ENCODE results near the gene CTIF. TPM values are rescaled to one million over a fixed set of nuclear protein-coding genes. Genes with fewer than 3 reads are reported as not detected.

The CTIF gene
- total RNA-seq, 1 experiment from 2014 or later: 95.8 TPM

DNA sequence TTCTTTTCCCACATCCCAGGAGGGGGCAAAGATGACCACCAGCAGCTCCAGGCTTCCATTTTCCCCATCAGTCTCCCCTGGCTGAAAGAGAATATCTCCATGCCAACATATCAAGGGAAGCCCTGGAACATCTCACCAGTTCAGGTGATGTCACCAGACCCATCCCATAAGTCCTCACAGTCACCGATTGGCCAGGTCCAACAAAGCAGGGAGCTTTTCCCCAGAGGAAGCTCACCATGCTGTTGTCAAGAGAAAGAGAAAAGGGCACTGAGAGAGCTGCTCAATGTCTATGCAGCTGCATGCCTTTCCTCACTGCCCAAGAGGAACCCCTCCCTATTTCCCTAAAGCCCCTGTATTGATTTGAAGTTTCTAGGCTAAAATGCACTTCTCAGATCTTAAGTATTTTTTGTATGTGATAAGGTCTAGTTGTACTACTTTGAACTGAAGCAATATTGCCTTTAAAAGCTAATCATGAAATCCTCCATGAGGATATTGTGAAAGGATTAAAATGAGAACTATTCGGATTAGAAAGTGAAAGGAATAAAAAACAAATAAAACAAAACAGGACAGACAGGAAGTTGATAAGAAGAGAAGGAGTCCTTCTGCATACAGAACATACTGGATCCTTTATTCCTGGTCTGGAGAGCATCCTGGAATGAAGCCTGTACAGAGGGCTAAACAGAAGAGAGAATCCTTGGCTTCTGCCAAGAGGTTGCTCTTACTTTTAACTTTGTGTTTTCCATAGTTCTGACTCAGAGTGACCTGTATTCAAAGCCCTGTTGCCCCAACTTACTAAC is 45.2 kb upstream of the CTIF start:
- CTCF ChIA-PET: interaction anchor here (0.5 to 2.0 kb wide), 5 partner anchors 18 to 1936 kb away, joined by 3 to 11 read pairs (median 3); no protein-coding TSS in a partner anchor
- no peak for DNase-seq (ENCODE audit: unreplicated experiment)
- BruUV-seq (replicated peaks): no TSS peak

DNA sequence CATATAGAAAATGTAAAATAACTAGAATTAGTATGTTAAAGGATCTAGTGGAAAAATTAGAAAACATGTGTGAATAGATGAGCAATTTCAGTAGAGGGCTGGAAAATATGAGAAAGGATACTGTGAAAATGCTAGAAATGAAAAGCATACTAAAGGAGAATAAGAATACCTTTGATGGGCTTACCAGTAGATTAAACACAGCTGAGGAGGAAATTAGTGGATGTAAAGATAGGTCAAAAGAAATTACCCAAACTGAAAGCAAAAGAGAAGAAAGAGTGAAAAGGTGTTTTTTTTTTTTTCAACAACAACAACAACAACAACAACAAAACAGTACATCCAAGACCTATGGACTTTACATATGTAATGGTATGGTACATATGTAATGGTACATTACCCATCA is 41.0 kb upstream of the CTIF start:
- BruUV-seq (replicated peaks): no TSS peak
- peaks cover 6% of the 10 kb centered on the region for H3K4me1 Mint-ChIP-seq (ENCODE audit: insufficient read depth, unreplicated experiment)
- H3K36me3 Mint-ChIP-seq (ENCODE audit: insufficient read depth, unreplicated experiment): no peaks in the 10 kb centered on the region
- H3K27ac Mint-ChIP-seq (ENCODE audit: low read depth, unreplicated experiment): no peak overlapping the region
- POLR2A ChIA-PET: no interaction called here
- H3K27me3 Mint-ChIP-seq (ENCODE audit: insufficient read depth, unreplicated experiment): no peaks in the 10 kb centered on the region
- CTCF ChIA-PET: interaction anchor here (0.5 kb wide), 1 partner anchor 22 kb away, joined by 3 read pairs; no protein-coding TSS in a partner anchor
- TF ChIP-seq, protein P1, sequence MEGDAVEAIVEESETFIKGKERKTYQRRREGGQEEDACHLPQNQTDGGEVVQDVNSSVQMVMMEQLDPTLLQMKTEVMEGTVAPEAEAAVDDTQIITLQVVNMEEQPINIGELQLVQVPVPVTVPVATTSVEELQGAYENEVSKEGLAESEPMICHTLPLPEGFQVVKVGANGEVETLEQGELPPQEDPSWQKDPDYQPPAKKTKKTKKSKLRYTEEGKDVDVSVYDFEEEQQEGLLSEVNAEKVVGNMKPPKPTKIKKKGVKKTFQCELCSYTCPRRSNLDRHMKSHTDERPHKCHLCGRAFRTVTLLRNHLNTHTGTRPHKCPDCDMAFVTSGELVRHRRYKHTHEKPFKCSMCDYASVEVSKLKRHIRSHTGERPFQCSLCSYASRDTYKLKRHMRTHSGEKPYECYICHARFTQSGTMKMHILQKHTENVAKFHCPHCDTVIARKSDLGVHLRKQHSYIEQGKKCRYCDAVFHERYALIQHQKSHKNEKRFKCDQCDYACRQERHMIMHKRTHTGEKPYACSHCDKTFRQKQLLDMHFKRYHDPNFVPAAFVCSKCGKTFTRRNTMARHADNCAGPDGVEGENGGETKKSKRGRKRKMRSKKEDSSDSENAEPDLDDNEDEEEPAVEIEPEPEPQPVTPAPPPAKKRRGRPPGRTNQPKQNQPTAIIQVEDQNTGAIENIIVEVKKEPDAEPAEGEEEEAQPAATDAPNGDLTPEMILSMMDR (IDR thresholded peaks at IDR 0.05; ENCODE audit: unreplicated experiment): no peak
- intact Hi-C loops (cut with micrococcal nuclease): no loop called here
- no peak for DNase-seq (ENCODE audit: unreplicated experiment)
- no peak overlapping the region for H3K4me3 Mint-ChIP-seq (ENCODE audit: unreplicated experiment)
- H3K9me3 Mint-ChIP-seq (ENCODE audit: unreplicated experiment): no peaks in the 10 kb centered on the region

More for the DNA sequence above, 45.2 kb upstream of the CTIF start:
- Mint-ChIP-seq H3K9me3 (ENCODE audit: unreplicated experiment) (no peaks in the 10 kb centered on the region), H3K4me1 (ENCODE audit: insufficient read depth, unreplicated experiment) (peaks cover 20% of the 10 kb centered on the region), H3K27ac (ENCODE audit: low read depth, unreplicated experiment) (no peak overlapping the region), H3K4me3 (ENCODE audit: unreplicated experiment) (no peak overlapping the region), H3K36me3 (ENCODE audit: insufficient read depth, unreplicated experiment) (no peaks in the 10 kb centered on the region), H3K27me3 (ENCODE audit: insufficient read depth, unreplicated experiment) (no peaks in the 10 kb centered on the region)
- intact Hi-C loops (cut with micrococcal nuclease): no loop called here
- POLR2A ChIA-PET: interaction anchor here (0.7 kb wide), 1 partner anchor 871 kb away, joined by 4 read pairs; no protein-coding TSS in a partner anchor
- TF ChIP-seq, protein P1 (IDR thresholded peaks at IDR 0.05; ENCODE audit: unreplicated experiment): no peak

DNA sequence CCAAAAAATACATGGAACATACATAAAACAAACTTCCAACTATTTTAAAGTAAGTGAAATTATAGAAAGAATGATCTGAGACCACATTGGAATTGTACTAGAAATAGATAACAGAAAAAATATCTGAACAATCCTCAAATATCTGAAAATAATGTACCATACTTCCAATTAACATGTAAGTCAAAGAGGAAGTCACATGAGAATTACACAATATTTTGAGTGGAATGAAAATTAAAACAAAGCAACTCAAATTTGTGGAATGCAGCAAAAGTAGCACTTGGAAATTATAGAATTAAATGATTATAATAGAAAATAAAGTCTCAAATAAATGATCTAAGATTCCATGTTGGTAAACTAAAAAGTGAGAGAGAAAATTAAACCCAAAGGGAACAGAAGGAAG is 38.3 kb upstream of the CTIF start:
- no peak for DNase-seq (ENCODE audit: unreplicated experiment)
- Mint-ChIP-seq H3K4me1 (ENCODE audit: insufficient read depth, unreplicated experiment) (no peaks in the 10 kb centered on the region), H3K27me3 (ENCODE audit: insufficient read depth, unreplicated experiment) (no peaks in the 10 kb centered on the region), H3K27ac (ENCODE audit: low read depth, unreplicated experiment) (no peak overlapping the region), H3K36me3 (ENCODE audit: insufficient read depth, unreplicated experiment) (no peaks in the 10 kb centered on the region), H3K9me3 (ENCODE audit: unreplicated experiment) (peaks cover 10% of the 10 kb centered on the region), H3K4me3 (ENCODE audit: unreplicated experiment) (no peak overlapping the region)
- ChIA-PET CTCF (no interaction called here), POLR2A (no interaction called here)
- intact Hi-C loops (cut with micrococcal nuclease): no loop called here
- TF ChIP-seq, protein P1 (IDR thresholded peaks at IDR 0.05; ENCODE audit: unreplicated experiment): no peak
- BruUV-seq (replicated peaks): no TSS peak

DNA sequence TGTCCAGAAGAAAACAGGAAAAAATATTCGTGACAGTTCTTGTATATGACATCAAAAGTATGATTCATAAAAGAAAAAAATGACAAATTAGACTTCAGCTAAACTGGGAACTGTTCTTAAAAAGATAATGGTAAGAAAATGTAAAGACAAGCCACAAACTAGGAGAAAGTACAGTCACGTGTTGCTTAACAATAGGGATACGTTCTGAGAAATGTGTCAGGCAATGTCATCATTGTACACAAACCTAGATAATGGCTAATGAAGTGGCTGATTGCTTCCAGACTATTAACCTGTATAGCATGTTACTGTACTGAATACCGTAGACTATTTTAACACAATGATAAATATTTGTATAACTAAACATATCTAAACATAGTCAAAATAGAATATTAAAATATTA is 35.9 kb upstream of the CTIF start:
- Mint-ChIP-seq H3K9me3 (ENCODE audit: unreplicated experiment) (peaks cover 30% of the 10 kb centered on the region), H3K36me3 (ENCODE audit: insufficient read depth, unreplicated experiment) (no peaks in the 10 kb centered on the region), H3K27me3 (ENCODE audit: insufficient read depth, unreplicated experiment) (peaks cover 2% of the 10 kb centered on the region), H3K4me1 (ENCODE audit: insufficient read depth, unreplicated experiment) (no peaks in the 10 kb centered on the region), H3K27ac (ENCODE audit: low read depth, unreplicated experiment) (no peak overlapping the region), H3K4me3 (ENCODE audit: unreplicated experiment) (no peak overlapping the region)
- ChIA-PET POLR2A (interaction anchor here (0.6 kb wide), 2 partner anchors 842 to 1280 kb away, joined by 3 read pairs; no protein-coding TSS in a partner anchor), CTCF (interaction anchor here (0.7 kb wide), 1 partner anchor 15 kb away, joined by 3 read pairs; no protein-coding TSS in a partner anchor)
- no TSS peak for BruUV-seq (replicated peaks)
- intact Hi-C loops (cut with micrococcal nuclease): no loop called here
- no peak for DNase-seq (ENCODE audit: unreplicated experiment)
- TF ChIP-seq, protein P1 (IDR thresholded peaks at IDR 0.05; ENCODE audit: unreplicated experiment): no peak

Measured in MCF 10A (cell line).